Activated CD8-positive, alpha-beta T cell treated with anti-CD3 and anti-CD28 coated beads for 36 hours (primary cell): ENCODE data around the gene CSF1R. TPM values are rescaled to one million over a fixed set of nuclear protein-coding genes. Genes with fewer than 3 reads are reported as not detected.

Experiments
- ATAC-seq: fragments of 200-7000 bp; cut with Tn5 transposase; one replicate; pipeline ENCODE4 v1.10.0; 2021; ENCODE audit warnings: mild to moderate bottlenecking, moderate library complexity
- CTCF ChIA-PET: fragments of 350-600 bp; sonication (Branson Sonifier 250); formaldehyde crosslinking; loops from one replicate; lab custom pipeline; 2021; ENCODE audit warnings: antibody characterized with exemption; lab: Charles Lee
- POLR2A ChIA-PET: fragments of 350-600 bp; sonication (Branson Sonifier 250); formaldehyde crosslinking; loops from one replicate; lab custom pipeline; 2021; ENCODE audit warnings: antibody characterized with exemption; lab: Charles Lee
- DNase-seq: peaks from one replicate; pipeline ENCODE4 v3.0.0-alpha.2; 2020
- H3K27ac Mint-ChIP-seq: one replicate; pipeline ENCODE4 v1.8.0; 2021; ENCODE audit warnings: mild to moderate bottlenecking, mixed read lengths
- H3K27me3 Mint-ChIP-seq: one replicate; pipeline ENCODE4 v1.8.0; 2021; ENCODE audit warnings: mixed read lengths
- H3K36me3 Mint-ChIP-seq: one replicate; pipeline ENCODE4 v1.8.0; 2021; ENCODE audit warnings: low read depth, mixed read lengths
- H3K4me1 Mint-ChIP-seq: one replicate; pipeline ENCODE4 v1.8.0; 2021; ENCODE audit warnings: low read depth, mixed read lengths
- H3K4me3 Mint-ChIP-seq: one replicate; pipeline ENCODE4 v1.8.0; 2021; ENCODE audit warnings: mild to moderate bottlenecking, moderate library complexity, mixed read lengths
- H3K9me3 Mint-ChIP-seq: one replicate; pipeline ENCODE4 v1.8.0; 2021; ENCODE audit warnings: mixed read lengths
- intact Hi-C: fragments of 100-400 bp; cut with micrococcal nuclease; formaldehyde crosslinking; loops from one replicate; pipeline ENCODE4 v1.10.0; 2022
- total RNA-seq, 2 experiments: library from RNA; stranded (reverse); gene quantifications; one replicate each; pipeline ENCODE4 v1.2.3, GENCODE V29; 2021
- TF ChIP-seq, protein P1 (sequence below): fragments of 200-600 bp; IDR thresholded peaks from one replicate; pipeline ENCODE4 v1.8.0; 2022; ENCODE audit warnings: antibody characterized with exemption, mild to moderate bottlenecking

CSF1R gene
- total RNA-seq, 2 experiments from 2014 or later: not detected

DNA sequence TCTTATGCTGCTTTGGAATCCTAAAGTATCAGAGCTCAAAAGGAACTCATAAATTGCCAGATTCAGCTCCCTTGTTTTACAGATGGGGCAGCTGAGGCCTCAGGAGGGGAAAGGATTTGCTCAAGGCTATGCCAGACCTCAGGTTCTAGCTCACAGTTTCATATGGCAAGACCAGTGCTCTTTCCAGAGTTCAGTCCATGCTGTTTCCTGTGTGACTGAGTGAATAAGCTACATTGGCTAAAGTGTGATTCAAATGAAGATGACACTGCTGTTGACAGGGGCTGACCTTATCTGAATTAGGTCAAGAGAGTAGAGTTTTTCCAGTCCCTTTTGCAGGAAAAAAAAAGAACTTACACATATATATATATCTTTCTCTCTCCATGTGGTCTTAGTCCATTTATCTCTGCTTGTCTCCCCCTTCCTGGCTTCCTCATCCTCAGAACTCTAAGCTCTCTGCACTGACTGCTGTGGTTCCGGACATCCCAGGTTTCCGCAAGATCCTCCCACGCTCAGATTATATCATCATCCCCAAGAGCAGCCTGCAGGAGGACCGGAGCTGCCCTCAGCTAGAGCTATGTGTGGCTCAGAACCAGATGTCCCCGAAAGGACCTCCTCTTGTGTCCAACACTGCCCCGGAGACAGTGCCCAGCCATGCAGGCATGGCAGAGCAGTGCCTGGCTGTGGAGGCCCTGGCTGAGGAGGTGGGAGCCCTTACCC, 76.5 kb downstream of the CSF1R start:
- peaks cover 59% of the 10 kb centered on the region for H3K36me3 Mint-ChIP-seq
- intact Hi-C loops: loop anchor here (10.0 kb wide), 1 partner anchor 745 kb away; the partner anchor contains the start of gene DCTN4
- ATAC-seq (no peak), DNase-seq (no peak)
- H3K4me3 Mint-ChIP-seq: no peak overlapping the region
- H3K9me3 Mint-ChIP-seq: no peaks in the 10 kb centered on the region
- no peak overlapping the region for H3K27ac Mint-ChIP-seq
- H3K4me1 Mint-ChIP-seq: peaks cover 14% of the 10 kb centered on the region
- ChIA-PET POLR2A (interaction anchor here (0.8 kb wide), 1 partner anchor 9 kb away, joined by 3 read pairs; no protein-coding TSS in a partner anchor), CTCF (interaction anchor here (0.7 to 1.4 kb wide), 2 partner anchors 9 to 157 kb away, joined by 3 to 4 read pairs; partner anchors contain the start of genes HMGXB3 and TIGD6)
- TF ChIP-seq, protein P1, sequence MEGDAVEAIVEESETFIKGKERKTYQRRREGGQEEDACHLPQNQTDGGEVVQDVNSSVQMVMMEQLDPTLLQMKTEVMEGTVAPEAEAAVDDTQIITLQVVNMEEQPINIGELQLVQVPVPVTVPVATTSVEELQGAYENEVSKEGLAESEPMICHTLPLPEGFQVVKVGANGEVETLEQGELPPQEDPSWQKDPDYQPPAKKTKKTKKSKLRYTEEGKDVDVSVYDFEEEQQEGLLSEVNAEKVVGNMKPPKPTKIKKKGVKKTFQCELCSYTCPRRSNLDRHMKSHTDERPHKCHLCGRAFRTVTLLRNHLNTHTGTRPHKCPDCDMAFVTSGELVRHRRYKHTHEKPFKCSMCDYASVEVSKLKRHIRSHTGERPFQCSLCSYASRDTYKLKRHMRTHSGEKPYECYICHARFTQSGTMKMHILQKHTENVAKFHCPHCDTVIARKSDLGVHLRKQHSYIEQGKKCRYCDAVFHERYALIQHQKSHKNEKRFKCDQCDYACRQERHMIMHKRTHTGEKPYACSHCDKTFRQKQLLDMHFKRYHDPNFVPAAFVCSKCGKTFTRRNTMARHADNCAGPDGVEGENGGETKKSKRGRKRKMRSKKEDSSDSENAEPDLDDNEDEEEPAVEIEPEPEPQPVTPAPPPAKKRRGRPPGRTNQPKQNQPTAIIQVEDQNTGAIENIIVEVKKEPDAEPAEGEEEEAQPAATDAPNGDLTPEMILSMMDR: no peak
- no peaks in the 10 kb centered on the region for H3K27me3 Mint-ChIP-seq

DNA sequence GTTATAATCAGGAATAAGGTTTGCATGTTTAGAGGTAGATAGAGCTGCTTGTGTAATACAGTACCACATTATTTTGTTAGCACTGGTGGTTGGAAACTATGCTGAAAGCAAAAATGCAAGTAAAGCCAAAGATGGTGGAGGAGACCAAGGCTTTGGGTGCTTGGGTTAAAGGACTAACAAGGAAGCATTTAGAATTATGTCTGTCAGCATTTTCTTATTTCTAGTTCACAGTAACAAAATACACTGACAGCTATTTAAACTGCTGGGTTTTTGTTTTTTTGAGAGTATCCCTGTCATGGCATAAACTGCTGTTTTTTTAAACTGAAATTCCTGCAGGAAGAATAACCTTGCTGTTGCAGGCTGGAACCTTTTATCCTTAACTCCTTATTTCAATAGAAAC, 79.3 kb downstream of the CSF1R start:
- Mint-ChIP-seq H3K27me3 (no peaks in the 10 kb centered on the region), H3K4me1 (peaks cover 37% of the 10 kb centered on the region), H3K27ac (no peak overlapping the region), H3K36me3 (peaks cover 50% of the 10 kb centered on the region), H3K4me3 (no peak overlapping the region), H3K9me3 (no peaks in the 10 kb centered on the region)
- no peak for ATAC-seq
- ChIA-PET CTCF (interaction anchor here (0.6 to 1.6 kb wide), 5 partner anchors 13 to 283 kb away, joined by 3 to 5 read pairs (median 4); no protein-coding TSS in a partner anchor), POLR2A (interaction anchor here (0.8 to 1.2 kb wide), 3 partner anchors 16 to 375 kb away, joined by 3 read pairs; no protein-coding TSS in a partner anchor)
- no peak for DNase-seq
- intact Hi-C loops: loop anchor here (10.0 kb wide), 1 partner anchor 748 kb away; the partner anchor contains the start of gene DCTN4
- TF ChIP-seq, protein P1: no peak

DNA sequence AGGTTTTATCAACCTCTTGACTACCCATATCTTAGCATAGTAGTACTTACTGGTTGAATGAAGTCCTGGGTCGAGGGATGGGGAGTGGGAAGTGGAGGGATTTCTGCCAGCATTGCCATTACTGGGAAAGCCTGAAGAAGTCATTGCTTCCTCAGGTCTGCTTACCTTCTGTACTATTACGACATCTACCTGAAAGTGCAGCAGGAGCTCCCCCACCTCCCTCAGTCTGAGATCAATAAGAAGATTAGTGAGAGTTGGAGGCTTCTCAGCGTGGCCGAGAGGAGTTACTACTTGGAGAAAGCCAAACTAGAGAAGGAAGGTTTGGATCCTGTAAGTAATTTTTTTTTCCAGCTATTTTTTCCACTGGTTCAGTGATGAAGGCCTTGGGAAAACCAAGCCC, 80.0 kb downstream of the CSF1R start:
- no peak for ATAC-seq
- TF ChIP-seq, protein P1: no peak
- H3K9me3 Mint-ChIP-seq: no peaks in the 10 kb centered on the region
- H3K4me3 Mint-ChIP-seq: no peak overlapping the region
- no peaks in the 10 kb centered on the region for H3K27me3 Mint-ChIP-seq
- H3K4me1 Mint-ChIP-seq: peaks cover 40% of the 10 kb centered on the region
- ChIA-PET CTCF (interaction anchor here (0.6 to 2.8 kb wide), 7 partner anchors 14 to 282 kb away, joined by 3 to 14 read pairs (median 3); no protein-coding TSS in a partner anchor), POLR2A (interaction anchor here (0.8 to 2.3 kb wide), 4 partner anchors 10 to 374 kb away, joined by 3 to 9 read pairs (median 3); no protein-coding TSS in a partner anchor)
- DNase-seq: no peak
- H3K36me3 Mint-ChIP-seq: peaks cover 51% of the 10 kb centered on the region
- intact Hi-C loops: loop anchor here (10.0 kb wide), 1 partner anchor 748 kb away; the partner anchor contains the start of gene DCTN4
- no peak overlapping the region for H3K27ac Mint-ChIP-seq

Other genes with a start within 250 kb of the CSF1R start
- not detected for gene PDE6A, start 141.8 kb downstream of the CSF1R start, total RNA-seq
- 1 to 10 TPM; 5.0 to 5.3 TPM for gene SLC26A2, start 125.8 kb downstream of the CSF1R start, total RNA-seq
- gene TIGD6, start 85.9 kb downstream of the CSF1R start, total RNA-seq: 1 to 10 TPM; 1.2 to 2.2 TPM
- gene HMGXB3, start 85.8 kb downstream of the CSF1R start, total RNA-seq: 10 to 100 TPM; 30.4 to 32.6 TPM
- gene PDGFRB, start 69.3 kb upstream of the CSF1R start, total RNA-seq: under 1 TPM; 0.58 to 0.74 TPM
- gene CDX1, start 80.2 kb upstream of the CSF1R start, total RNA-seq: not detected
- not detected for gene SLC6A7, start 103.5 kb upstream of the CSF1R start, total RNA-seq
- gene CAMK2A, start 203.2 kb upstream of the CSF1R start, total RNA-seq: not detected
- gene ARSI, start 216.4 kb upstream of the CSF1R start, total RNA-seq: not detected